ENCODE data around the gene LACTB. TPM values are rescaled to one million over a fixed set of nuclear protein-coding genes. Genes with fewer than 3 reads are reported as not detected.

Gene LACTB
- polyA plus RNA-seq, 1 donor from 2014 or later = 24.3 TPM

DNA sequence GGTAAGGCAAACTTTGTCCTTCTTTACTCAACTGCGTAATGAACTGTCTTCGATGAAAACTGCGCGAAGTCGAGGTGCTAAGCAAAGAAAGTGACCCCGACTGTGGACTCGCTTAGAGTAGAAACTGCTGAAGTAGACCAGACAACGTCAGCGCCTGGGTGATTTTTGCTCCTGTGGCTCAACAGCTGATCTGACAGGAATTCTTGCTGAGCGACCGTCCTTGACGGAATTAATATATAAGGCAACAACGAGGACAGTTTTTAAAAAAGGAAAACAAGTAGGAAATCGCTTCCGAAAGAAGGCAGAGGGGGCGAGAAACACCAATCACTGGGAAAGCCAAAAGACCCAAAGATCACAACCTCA is 35.1 kb downstream of the LACTB start:
- no peak for TF ChIP-seq MXI1 (conservative IDR thresholded peaks at IDR 0.05; ENCODE audit: poor library complexity, severe bottlenecking)
- Histone ChIP-seq H3K79me2 (replicated peaks; ENCODE audit: insufficient read depth, low read length) (peaks cover 33% of the 10 kb centered on the region), H3K9me3 (ENCODE audit: low read length) (no peaks in the 10 kb centered on the region), H4K20me1 (ENCODE audit: insufficient read depth) (no peaks in the 10 kb centered on the region), H3F3A (ENCODE audit: insufficient read depth, low read length, poor library complexity, severe bottlenecking) (peaks cover 4% of the 10 kb centered on the region), H3K4me2 (ENCODE audit: low read length) (peak overlapping the region; percentile 96), H3K9me2 (ENCODE audit: insufficient read depth, low read length) (no peaks in the 10 kb centered on the region), H2AFZ (ENCODE audit: low read depth, low read length) (peak overlapping the region; percentile 56), H3K36me3 (ENCODE audit: insufficient read depth, low read length) (no peaks in the 10 kb centered on the region), H3K9ac (ENCODE audit: low read length) (peak overlapping the region; percentile 80), H3K27ac (ENCODE audit: low read length) (peak overlapping the region; percentile 79), H3K4me3 (ENCODE audit: low read length) (peak overlapping the region; percentile 99), H3K27me3 (ENCODE audit: insufficient read depth, low read depth, low read length) (no peaks in the 10 kb centered on the region)

DNA sequence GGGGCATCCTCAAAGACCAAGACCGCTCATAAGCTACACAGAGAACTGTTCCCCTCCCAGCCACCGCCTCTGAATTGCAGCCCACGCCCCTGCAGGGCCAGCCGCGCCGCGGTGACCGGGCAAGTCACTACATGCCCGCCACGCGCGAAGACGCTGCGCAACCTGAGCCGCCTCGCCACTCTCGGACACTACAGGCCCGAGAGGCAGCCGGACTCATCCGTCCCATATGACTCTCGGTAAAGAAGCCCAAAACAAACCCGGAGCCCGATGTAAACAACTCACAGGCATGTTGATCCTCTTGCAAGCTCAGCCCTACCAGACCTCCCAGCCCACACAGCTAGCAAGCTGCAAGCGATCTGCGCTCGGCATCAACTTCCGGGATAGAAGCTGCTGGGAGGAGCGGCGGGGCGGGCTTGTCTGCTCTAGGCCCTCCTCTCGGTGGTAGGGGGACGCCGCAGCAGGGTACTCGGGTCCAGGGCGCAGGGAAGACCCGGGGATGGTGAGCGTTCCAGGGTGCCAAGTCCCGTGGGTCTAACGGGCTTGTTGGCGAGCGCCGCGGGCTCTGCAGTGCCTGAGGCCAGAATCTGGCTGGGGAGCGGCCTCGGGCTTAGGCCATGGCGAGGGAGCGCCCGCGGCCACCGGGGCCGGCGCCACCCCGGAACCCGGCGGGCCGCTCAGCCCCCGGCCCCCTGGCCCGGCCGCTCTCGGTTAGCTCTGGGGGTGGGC is 35.6 kb downstream of the LACTB start, which contains the start of gene RPS27L:
RPS27L (minus strand) TSS at position 360 of the 726 bp plus-strand sequence; CDS start at position 288, 72 bp downstream.
- no peaks in the 10 kb centered on the region for H3K27me3 ChIP-seq (ENCODE audit: insufficient read depth, low read depth, low read length)
- TF ChIP-seq EZH2 (IDR thresholded peaks at IDR 0.05; ENCODE audit: borderline replicate concordance, insufficient read depth, low read length, poor library complexity, severe bottlenecking) (no peak), RAD21 (conservative IDR thresholded peaks at IDR 0.05) (peak; percentile 33), EP300 (conservative IDR thresholded peaks at IDR 0.05; ENCODE audit: poor library complexity, severe bottlenecking) (peak; percentile 27), POLR2AphosphoS5 (IDR thresholded peaks at IDR 0.05) (peak; percentile 91), SMC3 (conservative IDR thresholded peaks at IDR 0.05; ENCODE audit: poor library complexity) (no peak), MXI1 (conservative IDR thresholded peaks at IDR 0.05; ENCODE audit: poor library complexity, severe bottlenecking) (peak; percentile 92), TAF1 (IDR thresholded peaks at IDR 0.05; ENCODE audit: low read depth) (peak; percentile 82)
- TF ChIP-seq, protein P1, sequence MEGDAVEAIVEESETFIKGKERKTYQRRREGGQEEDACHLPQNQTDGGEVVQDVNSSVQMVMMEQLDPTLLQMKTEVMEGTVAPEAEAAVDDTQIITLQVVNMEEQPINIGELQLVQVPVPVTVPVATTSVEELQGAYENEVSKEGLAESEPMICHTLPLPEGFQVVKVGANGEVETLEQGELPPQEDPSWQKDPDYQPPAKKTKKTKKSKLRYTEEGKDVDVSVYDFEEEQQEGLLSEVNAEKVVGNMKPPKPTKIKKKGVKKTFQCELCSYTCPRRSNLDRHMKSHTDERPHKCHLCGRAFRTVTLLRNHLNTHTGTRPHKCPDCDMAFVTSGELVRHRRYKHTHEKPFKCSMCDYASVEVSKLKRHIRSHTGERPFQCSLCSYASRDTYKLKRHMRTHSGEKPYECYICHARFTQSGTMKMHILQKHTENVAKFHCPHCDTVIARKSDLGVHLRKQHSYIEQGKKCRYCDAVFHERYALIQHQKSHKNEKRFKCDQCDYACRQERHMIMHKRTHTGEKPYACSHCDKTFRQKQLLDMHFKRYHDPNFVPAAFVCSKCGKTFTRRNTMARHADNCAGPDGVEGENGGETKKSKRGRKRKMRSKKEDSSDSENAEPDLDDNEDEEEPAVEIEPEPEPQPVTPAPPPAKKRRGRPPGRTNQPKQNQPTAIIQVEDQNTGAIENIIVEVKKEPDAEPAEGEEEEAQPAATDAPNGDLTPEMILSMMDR (IDR thresholded peaks at IDR 0.05; ENCODE audit: poor library complexity, severe bottlenecking) = peak; percentile 16
- TF ChIP-seq, protein P2, sequence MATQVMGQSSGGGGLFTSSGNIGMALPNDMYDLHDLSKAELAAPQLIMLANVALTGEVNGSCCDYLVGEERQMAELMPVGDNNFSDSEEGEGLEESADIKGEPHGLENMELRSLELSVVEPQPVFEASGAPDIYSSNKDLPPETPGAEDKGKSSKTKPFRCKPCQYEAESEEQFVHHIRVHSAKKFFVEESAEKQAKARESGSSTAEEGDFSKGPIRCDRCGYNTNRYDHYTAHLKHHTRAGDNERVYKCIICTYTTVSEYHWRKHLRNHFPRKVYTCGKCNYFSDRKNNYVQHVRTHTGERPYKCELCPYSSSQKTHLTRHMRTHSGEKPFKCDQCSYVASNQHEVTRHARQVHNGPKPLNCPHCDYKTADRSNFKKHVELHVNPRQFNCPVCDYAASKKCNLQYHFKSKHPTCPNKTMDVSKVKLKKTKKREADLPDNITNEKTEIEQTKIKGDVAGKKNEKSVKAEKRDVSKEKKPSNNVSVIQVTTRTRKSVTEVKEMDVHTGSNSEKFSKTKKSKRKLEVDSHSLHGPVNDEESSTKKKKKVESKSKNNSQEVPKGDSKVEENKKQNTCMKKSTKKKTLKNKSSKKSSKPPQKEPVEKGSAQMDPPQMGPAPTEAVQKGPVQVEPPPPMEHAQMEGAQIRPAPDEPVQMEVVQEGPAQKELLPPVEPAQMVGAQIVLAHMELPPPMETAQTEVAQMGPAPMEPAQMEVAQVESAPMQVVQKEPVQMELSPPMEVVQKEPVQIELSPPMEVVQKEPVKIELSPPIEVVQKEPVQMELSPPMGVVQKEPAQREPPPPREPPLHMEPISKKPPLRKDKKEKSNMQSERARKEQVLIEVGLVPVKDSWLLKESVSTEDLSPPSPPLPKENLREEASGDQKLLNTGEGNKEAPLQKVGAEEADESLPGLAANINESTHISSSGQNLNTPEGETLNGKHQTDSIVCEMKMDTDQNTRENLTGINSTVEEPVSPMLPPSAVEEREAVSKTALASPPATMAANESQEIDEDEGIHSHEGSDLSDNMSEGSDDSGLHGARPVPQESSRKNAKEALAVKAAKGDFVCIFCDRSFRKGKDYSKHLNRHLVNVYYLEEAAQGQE (IDR thresholded peaks at IDR 0.05; ENCODE audit: borderline replicate concordance) = peak; percentile 64
- peaks cover 33% of the 10 kb centered on the region for H3K79me2 ChIP-seq (replicated peaks; ENCODE audit: insufficient read depth, low read length)
- no peaks in the 10 kb centered on the region for H3K9me3 ChIP-seq (ENCODE audit: low read length)
- H3K4me2 ChIP-seq (ENCODE audit: low read length) = peak within 1 kb of the TSS; percentile 96
- H2AFZ ChIP-seq (ENCODE audit: low read depth, low read length) = peak within 1 kb of the TSS; percentile 56
- H4K20me1 ChIP-seq (ENCODE audit: insufficient read depth) = no peaks in the 10 kb centered on the region
- H3K9ac ChIP-seq (ENCODE audit: low read length) = peak within 1 kb of the TSS; percentile 80
- peak within 1 kb of the TSS; percentile 99 for H3K4me3 ChIP-seq (ENCODE audit: low read length)
- peaks cover 4% of the 10 kb centered on the region for H3F3A ChIP-seq (ENCODE audit: insufficient read depth, low read length, poor library complexity, severe bottlenecking)
- no peaks in the 10 kb centered on the region for H3K9me2 ChIP-seq (ENCODE audit: insufficient read depth, low read length)
- no peaks in the 10 kb centered on the region for H3K36me3 ChIP-seq (ENCODE audit: insufficient read depth, low read length)
- peak within 1 kb of the TSS; percentile 79 for H3K27ac ChIP-seq (ENCODE audit: low read length)
